HG03066 (cell line): Measurements from ENCODE around the gene SSC5D.
"Not testable (repeated sequence)": the region's sequence is repeated elsewhere in the genome, so short reads cannot be mapped to it uniquely, and the experiment has no call there.

Experiments
- ATAC-seq: cut with Tn5 transposase; IDR thresholded peaks from one replicate; pipeline ENCODE4 v1.9.1; 2021; ENCODE audit warnings: low read depth; ENCODE audit not compliant: unreplicated experiment

The SSC5D gene

DNA sequence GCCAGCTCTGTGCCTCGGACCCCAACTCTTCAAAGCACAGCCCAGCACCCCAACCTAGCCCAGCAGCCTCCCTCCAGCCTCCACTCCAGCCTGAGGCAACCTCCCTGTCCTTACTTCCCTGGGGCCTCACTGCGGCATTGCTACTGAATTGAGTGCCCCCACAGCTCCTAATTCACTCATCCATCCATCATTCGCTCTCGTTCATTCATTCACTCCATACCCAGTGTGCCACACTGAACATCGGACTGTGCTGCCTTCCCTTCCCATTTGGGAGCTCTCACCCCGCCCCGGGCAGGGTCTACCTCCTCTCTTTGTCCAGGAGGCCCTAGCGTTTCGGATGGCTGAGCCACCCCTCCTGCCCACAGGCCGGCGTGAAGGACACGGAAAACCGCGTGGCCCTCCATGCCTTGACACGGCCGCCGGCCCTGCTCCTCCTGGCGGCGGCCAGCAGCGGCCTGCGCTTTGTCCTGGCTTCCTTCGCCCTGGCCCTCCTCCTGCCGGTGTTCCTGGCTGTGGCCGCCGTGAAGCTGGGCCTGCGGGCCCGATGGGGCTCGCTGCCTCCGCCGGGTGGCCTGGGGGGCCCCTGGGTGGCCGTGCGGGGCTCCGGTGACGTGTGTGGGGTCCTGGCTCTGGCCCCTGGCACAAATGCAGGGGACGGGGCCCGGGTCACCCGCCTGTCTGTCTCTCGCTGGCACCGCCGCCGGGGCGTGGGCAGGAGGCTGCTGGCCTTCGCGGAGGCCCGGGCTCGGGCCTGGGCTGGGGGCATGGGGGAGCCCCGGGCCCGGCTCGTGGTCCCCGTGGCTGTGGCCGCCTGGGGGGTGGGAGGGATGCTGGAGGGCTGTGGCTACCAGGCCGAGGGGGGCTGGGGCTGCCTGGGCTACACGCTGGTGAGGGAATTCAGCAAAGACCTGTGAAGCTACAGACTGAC lies 1.9 kb upstream of the SSC5D start:
- ATAC-seq = no peak

DNA sequence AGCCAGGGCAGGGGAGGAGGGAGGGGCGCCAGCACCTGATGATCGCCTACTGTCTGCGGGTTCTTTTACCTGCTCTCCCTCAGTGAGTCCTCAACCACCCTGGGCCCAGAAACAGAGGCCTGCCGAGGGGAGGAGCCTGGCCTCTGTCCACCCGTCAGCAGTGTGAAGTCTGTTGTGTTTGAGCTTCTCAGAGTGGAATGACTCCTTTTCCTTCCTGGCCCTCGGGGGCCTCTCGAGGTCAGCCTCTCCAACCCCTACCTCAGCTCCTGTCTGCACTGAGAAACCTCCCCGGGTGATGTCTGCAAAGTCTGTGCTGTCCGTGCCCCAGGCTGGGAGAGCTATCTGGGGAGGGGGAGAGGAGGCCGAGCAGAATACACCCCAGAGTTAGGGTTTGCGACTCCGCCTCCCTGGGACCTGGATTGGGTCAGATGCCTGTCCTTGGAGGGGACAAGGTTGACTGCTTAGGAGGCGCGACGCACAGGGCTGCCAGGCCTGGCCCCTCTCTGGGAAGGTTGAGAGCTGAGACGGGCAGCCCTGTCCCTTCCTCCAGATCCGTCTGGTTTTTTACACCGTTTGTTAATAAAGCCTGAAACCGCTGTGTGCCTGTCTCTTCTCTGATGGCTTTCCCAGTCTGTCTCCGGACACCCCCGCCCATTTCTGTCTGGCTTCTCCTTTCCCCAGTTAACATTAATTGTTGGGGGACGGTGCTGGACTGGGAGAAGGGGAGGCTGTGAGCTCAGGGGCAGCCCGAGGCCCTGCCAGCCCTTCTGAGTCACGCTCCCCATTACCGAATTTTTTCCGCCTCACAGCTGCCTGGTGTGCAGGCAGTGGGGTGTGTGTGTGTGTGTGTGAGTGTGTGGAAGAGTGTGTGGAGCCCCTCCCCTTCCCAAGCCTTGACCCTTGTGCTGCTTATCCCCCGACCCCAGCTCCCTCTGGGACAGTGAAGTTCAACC lies 989 bp upstream of the SSC5D start:
- no peak for ATAC-seq

DNA sequence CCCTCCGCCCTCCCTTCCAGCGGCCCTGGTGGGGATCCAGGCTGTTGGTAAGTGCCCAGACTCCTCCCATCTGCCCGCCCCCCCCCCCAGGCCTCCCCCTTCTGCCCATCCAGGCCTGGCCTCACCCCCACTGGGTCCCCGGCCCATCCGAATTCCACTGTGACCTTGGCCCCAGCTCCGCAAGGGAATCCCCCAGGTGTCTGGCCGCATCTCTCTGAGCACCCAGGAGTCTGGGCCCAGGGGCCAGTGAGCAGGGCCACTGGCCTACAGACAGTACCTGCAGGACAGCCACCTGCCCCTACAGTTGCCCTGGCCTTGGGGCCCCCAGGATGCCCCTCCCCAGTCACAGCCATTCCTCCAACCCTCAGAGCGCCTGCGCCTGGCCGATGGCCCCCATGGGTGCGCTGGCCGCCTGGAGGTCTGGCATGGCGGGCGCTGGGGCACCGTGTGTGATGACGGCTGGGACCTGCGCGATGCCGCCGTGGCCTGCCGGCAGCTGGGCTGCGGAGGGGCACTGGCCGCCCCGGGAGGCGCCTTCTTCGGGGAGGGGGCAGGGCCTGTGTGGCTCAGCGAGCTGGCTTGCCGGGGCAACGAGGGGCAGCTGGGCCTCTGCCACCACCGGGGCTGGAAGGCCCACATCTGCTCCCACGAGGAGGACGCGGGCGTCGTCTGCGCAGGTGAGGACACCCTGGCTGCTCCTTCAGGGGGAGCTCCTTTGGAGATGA lies 912 bp downstream of the SSC5D start:
- no peak for ATAC-seq

DNA sequence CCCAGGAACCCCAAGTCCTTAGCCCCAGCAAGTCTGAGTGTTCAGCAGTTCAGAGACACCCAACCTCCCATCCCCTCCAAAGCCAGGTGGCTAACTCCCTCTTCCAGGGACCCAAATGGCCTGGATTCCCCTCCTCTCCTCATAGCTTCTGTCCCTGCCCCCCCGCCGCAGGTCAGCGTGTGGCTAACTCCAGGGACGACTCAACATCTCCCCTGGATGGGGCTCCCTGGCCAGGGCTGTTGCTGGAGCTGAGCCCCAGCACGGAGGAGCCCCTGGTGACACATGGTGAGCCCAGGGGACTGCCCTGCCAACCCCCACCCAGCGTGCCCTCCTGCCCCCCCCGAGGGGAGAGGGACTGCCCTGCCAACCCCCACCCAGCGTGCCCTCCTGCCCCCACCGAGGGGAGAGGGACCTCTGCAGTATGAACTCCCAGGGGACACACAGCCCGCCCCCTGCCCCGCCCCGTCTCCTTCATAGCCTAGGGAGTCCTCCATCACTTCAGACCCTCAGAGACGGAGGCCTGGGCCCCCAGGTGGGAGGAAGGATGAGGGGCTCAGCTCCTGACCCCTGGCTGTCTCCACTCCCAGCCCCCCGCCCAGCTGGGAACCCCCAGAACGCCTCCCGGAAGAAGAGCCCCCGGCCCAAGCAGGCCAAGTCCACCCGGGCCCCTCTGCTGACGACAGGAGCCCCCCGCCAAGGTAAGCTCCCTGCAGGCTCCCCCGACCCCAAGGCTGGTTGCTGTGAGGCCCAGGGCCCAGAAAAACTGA lies 1.7 kb downstream of the SSC5D start:
- no peak for ATAC-seq

DNA sequence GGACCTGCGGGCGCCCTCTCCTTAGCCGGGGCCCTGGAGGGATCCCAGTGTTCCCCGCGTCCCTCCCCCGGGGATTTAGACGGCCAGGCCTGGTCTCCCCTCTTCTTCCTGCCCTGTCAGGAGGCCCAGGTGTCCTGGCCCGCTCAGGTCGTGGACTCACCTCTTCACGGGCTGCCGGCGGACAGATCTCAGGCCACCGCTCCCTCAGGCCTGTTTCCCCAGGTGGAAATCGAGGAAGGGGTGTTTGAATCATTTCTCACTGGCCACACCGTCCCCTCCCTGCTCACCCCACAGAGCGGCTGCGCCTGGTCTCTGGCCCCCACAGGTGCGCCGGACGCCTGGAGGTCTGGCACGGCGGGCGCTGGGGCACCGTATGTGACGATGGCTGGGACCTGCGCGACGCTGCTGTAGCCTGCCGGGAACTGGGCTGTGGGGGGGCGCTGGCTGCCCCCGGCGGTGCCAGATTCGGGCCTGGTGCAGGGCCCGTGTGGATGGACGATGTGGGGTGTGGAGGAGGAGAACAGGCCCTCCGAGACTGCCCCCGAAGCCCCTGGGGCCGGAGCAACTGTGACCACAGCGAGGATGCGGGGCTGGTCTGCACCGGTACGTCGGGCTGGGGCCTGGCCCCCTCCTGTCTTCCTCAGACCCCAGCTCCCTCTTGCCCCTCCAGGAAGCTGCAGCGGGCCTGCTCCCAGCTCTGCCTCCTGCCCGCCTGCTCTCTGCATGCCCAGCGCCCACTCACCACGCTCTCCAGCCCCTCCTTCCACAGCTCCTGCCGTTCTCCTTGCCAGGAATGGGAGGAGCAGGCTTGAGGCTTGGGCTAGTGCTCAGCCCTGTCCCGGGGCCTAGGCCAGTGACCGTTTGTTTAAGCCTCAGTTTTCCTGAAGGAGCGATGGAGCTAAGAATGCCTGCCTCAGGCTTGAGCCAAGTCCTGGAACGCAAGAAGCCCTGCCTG lies 2.5 kb downstream of the SSC5D start:
- no peak for ATAC-seq

DNA sequence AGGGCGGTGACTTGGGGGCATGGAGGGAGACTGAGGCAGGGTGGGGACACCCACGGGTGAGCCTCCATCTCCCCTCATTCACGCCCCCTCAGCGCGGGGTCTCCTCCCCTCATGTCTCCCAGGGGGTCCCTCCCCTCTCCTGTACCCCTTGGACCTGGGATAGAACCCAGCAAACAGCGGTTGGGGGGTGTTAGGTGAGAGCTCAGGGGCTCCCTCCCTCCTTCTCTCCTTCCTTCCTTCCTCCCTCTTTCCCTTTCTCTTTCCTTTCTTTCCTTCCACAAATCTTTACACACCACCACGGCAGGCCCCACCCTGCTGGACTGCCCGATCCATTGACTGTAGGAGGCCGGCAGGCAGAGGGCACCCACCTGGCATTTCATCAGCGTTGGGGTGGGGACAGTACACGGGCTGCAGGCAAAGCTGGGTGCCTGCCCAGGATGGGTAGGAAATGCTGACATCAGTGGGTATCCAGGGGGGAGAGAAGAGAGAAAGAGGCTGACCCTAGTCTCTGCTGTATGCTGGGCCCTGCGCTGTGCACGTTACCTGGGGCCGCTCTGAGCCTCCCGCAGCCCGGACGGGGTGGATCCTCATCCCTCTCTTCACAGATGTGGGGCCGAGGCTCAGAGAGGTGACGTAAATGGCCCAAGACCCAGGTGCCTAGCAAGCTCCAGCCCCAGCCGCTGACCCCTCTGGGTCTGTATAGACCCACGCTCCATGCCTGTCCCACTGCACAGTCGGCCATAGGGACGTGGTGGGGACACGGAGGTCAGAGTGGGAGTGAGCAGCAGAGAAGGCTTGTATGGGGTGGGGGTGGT lies 3.5 kb downstream of the SSC5D start:
- no peak for ATAC-seq

DNA sequence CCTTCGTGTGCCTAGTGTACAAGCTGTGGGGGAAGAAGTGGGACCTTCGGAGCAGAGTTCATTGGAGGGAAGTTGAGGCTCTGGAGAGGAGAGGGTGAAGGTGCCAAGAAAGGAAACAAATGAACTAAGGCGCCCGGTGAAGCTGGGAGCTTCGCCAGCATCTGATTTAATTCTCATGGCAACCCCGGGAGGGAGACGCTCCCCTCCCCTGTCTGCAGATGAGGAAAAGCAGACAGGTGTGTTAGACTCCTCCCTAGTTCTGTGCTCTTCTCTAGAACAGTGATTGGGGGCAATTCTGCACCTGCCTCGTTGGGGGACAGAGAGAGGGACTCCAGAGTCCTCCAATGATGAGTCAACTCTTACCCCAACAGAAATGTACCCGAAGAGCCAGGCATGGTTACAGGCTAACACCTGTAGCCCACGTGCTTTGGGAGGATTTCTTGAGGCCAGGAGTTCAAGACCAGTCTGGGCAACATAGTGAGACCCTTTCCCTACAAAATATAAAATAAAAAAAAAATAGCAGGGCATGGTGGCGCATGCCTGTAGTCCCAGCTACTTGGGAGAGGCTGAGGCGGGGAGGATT lies 4.2 kb downstream of the SSC5D start:
- ATAC-seq = no peak

DNA sequence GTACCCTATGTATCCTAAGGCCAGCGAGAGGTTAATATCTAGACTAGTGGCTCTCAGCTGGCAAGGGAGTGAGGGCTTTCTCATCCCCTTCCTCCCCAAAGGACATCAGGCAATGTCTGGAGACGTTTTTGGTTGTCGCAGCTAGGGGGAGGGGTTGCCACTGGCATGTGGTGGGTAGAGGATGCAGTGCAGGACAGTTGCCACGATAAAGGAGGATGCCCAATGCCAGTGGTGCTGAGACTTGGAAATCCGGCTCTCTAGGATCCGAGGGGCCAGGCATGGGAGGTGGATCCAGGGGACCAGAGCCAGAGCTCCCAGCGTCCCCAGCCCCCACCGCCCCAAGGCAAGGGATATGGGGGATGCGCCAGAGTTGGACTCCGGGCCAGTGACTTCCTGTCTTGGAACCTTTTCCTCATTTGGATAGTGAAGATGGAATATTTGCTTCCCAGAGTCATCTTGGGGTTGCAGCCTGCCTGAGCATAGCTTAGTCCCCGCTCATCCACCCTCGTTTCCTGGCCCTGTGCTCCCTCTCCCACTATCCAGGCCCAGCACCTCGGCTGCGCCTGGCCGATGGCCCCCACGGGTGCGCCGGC lies 4.9 kb downstream of the SSC5D start:
- no peak for ATAC-seq

DNA sequence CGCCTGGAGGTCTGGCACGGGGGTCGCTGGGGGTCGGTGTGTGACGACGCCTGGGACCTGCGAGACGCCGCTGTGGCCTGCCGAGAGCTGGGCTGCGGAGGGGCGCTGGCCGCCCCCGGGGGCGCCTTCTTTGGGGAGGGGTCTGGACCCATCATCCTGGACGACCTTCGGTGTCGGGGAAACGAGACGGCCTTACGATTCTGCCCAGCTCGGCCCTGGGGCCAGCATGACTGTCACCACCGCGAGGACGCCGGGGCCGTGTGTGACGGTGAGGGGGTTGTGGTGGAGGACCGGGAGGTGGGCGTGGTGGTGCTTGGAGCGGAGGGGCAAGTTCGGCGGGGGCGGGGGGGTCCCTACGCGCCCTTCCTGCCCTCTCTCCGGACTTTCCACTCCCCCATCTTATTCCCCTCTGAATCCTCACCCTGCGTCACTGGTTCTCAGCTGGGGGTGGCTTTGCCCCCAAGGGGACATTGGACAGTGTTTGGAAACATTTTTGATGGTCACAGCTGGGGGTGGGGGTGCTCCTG lies 5.5 kb downstream of the SSC5D start:
- no peak for ATAC-seq

DNA sequence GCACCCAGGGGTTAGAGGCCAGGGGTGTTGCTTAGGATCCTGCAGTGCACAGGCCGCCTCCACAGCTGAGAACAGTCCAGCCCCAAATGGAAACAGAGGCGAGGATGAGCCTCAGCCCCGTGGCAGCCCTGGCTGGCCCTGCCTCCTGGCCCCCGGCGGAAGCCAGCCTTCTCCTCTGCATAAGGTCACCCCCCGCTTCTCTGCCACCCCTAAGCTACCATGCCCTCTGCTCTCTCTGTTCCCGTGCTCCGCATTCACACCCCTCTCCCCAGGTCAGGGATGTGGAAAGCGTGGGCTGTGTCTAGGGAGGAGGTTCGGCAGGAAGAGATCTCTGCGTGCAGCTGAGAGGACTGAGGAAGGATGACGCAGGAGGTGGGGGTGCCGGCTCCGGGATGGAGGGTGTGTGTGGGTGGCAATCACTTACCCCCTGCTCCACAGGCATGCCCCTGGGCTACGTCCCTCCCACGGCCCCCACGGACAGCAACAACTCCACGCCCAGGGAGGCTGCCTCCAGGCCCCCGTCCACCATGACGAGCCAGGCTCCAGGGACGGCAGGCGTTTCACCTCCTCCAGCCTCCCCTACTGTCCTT lies 6.0 kb downstream of the SSC5D start:
- no peak for ATAC-seq

DNA sequence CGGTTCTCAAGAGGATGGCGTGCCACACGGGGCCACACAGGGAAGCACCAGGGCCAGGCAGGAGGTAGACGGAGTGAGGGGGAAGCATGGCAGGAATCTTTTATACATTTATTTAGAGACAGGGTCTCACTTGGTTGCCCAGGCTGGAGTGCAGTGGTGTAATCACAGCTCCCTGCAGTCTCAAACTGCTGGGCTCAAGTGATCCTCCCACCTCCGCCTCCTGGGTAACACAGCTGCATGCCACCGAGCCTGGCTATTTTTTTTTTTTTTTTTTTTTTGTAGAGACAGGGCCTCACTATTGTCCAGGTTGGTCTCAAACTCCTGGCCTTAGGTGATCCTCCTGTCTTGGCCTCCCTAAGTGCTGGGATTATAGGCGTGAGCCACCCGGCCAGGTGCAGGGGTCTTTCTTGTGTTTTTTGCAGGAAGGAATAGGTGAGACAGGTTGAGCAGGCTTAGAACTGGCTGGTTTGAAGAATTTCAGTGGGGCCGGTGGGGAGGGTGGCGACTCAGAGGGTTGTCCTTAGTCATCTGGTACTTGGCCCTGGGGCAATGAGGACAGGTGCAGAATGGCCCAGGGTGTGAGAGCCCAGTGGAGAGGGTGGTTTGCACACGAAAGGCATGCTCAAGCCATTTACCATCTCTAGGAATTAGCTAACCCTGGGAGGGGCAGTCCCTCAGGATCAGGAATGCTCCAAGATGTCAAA lies 7.6 kb downstream of the SSC5D start:
- ATAC-seq = no peak

DNA sequence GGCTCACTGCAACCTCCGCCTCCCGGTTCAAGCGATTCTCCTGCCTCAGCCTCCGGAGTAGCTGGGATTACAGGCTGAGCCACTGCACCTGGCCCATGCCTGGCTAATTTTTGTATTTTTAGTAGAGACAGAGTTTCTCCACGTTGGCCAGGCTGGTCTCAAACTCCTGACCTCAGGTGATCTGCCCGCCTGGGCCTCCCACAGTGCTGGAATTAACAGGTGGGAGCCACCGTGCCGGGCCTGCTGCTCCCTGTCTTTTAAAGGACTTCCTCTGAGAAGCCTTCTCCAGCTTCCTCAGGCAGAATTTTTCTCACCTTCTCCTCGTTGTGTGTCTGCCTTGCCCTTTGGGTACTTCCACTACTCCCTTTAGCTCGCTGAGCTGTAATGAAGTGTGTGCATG lies 8.6 kb downstream of the SSC5D start:
- not testable (repeated sequence) for ATAC-seq

DNA sequence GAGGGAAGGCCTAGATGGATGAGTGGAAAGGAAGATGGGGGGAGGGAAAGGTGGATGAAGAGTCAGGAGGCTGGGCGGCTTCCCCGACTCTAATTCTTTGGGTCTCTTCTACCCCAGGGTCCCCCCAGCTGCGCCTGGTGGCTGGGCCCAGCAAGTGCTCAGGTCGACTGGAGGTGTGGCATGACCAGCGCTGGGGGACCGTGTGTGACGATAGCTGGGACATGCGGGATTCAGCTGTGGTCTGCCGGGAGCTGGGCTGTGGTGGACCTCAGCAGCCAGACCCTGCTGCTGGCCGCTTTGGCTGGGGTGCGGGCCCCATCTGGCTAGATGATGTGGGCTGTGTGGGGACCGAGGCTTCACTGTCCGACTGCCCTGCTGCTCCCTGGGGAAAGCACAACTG lies 9.5 kb downstream of the SSC5D start:
- ATAC-seq = no peak

DNA sequence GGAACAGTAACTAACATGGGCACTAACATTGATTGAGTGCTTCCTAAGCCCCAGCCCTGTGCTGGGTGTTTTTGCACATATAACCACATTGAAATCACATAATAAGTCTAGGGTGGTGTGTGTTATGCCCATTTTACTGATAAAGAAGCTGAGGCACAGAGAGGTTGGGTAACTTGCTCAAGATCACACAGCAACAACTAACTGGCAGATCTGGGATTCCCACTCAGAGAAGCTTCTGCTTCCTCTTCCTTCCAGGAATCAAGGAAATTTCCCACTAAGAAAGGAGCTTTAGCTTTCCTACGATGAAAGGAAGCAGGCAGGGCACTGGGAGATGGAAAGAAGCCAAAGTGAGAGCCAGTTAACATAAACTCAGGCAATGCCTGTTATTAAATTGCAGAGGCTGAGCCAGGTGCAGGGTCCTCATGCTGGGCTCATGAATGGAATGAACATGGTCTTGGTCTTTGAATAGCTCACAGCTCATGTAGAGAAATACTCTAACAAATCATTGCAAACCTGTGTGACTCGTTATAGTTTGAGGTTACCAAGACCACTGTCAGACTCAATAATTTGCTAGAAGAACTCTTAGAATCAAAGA lies 10.1 kb downstream of the SSC5D start:
- no peak for ATAC-seq

DNA sequence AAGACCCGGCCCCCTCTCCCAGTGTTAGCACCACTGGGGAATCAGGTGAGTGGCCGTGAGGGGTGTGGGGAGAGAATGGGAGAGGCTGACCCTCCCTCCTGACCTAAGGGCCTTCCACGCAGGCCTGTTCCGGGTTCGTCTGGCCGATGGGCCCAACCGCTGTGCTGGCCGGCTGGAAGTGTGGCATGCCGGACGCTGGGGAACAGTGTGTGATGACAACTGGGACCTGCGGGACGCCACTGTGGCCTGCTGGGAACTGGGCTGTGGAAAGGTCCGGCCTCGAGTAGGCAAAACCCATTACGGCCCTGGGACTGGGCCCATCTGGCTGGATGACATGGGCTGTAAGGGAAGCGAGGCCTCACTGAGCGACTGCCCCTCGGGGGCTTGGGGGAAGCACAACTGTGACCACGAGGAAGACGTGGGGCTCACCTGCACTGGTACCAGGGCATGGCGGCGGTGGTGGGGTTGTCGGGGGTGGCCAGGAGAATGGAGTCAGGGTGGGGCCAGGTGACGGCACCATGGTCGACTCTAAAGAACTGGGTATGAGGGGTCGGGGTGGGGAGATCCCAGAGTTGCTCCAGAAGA lies 12.2 kb downstream of the SSC5D start:
- no peak for ATAC-seq
